HL-60/S4 treated with phorbol 12-myristate 13-acetate at 8.2 ng/mL for 4 days and 3 days (cell line): ENCODE results near the gene PRDX2.

Source experiments
- in situ Hi-C: fragments of 300-500 bp; cut with MboI; formaldehyde crosslinking; loops from 2 replicates; pipeline ENCODE4 v1.15.0; 2022; ENCODE audit warnings: low sequenced_read_pairs

The PRDX2 gene

DNA sequence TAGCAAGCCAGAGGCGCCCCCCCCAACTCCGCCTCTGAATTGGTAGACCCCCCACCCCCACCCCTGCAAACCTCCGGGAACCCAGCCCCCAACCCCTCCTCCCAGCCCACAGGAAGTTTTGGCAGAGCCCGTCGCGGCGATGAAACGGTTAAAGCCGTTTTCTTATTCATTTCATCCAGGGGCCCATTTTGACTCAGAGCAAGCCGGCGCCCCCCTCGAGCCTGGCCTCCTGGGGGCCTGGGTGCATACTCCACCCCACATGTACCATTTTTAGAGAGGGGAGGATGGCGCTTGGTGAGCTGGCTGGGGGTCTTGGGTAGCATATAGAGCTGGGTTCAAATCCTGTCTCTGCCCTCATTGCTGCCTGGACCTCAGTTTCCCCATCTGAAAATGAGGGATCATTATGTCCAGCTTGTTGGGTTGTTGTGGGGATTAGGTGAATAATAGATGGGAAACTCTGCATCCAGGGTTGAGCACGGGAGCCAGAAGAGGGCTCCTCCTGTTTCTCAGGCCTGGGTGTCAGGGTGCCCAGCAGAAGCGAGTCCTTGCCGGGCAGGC is 18.2 kb downstream of the PRDX2 start:
- in situ Hi-C loops, result no loop called here

DNA sequence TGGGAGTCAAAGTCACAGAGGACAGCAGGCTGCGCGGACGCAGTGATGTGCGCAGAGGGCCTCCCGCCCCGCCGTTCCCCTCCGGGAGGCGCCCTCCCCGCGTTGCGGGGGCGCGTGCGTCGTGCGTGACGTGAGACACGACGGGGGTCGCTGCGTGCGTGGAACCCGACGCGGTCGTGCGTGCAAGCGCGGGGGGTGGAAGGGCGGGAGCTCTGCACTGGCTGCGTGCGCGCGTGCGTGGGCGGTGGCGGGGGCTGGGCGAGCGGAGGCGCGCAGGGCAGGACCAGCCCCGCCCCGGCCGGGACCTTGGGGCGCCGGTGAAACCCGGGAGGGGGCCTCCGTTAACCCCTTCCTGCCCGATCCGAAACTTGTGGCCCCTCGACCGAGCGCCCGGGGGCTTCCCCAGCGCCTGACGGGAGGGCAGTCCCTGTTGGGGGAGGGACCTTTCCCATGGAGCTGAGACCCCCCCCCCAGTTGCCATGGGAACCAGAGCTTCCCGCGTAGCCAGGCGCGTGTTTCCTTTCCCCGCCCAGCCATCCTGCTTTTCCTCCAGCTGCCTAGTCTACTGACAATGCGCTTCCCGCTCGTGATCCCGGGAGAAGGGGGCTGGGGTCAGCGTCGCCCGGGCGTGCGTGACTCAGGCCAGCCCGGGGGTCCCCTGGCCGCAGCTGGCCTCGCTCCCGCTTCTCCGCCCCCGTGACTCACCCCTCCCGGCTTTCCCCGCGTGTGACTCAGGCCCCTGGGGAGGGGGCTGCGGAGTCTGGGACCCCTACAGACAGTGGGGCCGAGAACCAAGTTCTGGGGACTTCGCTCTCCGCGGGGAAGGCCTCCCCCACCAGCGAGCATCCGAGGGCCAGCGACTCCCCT is 18.9 kb downstream of the PRDX2 start:
- in situ Hi-C loops, result no loop called here

- in situ Hi-C loops, result no loop called here
Measured at GRCh38 chr19:12782174-12782423, 19.5 kb downstream of the PRDX2 start.

GRCh38 chr19:12779162-12779993 is 22.2 kb downstream of the PRDX2 start:
- in situ Hi-C loops, result no loop called here

DNA sequence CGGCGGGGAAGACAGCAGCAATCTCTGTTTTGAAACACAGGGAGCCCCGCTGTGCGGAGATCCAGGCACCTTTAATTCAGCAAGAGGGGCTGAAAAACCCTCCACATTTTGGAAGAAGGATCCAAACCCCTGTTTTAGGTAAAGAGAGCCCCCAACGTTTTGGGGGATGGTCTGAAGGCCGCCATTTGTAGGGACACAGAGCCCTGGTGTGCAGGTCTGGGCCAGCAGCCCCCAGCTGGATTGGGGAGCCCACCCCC is 22.8 kb downstream of the PRDX2 start:
- in situ Hi-C loops, result no loop called here

DNA sequence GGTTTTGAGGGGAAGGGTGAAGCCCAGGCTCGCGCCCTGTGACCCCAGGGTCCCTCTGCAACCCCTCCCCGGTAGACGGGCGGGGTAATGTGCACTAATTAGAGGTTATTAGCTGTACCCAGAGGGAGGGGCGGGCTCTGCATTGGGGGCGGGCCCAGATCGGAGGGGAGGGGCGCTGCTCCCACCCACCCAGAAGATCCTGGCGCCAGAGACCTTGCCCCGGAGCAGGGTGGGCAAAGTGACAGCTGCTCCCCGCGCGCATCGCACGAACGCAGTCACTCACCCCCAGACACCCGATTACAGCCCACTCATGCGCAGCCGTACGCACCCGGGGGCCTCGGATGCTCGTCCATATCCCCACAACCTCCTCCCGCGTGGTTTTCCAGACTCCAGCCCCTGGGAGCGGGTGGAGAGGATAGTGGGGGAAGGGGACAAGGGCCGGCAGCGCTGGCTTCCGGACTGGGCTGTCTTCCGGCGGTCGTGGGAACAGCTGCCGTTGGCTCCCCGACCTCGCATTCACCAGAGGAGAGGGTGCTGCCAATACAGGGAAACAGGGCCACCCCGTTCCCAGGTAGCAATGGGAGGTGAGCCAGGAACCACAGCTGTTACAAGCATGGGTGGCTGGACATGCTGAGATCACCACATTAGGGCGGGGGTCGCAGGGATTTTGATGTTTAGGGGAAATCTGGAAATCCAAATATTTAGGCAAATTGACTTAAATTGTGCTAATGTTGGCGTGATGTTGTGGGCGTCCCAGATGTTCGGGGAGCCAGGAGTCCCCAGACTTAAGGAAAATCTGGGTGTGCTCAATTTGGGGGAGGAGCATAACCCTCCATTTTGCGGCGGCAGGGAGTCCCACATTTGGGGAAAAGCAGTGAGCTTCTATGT is 23.3 kb downstream of the PRDX2 start:
- in situ Hi-C loops, result no loop called here

- in situ Hi-C loops, result no loop called here
Measured at GRCh38 chr19:12777217-12778016, 24.2 kb downstream of the PRDX2 start.

GRCh38 chr19:12774588-12775555 is 26.7 kb downstream of the PRDX2 start, which contains the start of gene HOOK2:
Gene HOOK2, minus strand, starts transcription at chr19:12775552. Its CDS starts 103 bp downstream, at chr19:12775449.
- in situ Hi-C loops, result no loop called here

DNA sequence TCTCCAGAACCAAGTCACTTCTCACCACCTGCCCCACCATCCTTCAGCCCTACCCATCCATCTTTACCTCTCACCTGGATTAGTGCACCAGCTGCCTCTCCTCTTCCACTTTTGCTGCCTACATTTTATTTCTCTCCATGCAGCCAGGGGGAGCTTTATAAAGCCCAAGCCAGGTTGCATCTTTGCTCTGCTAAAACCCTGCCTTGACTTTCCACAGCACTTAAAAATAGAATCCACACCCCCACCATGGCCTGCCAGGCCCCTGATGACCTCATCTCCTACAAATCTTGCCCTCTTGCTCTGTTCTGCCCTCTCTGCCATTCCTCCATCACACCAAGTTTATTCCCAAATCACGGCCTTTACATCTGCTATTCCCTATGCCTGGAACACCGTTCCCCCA is 28.0 kb downstream of the PRDX2 start:
- in situ Hi-C loops, result no loop called here

DNA sequence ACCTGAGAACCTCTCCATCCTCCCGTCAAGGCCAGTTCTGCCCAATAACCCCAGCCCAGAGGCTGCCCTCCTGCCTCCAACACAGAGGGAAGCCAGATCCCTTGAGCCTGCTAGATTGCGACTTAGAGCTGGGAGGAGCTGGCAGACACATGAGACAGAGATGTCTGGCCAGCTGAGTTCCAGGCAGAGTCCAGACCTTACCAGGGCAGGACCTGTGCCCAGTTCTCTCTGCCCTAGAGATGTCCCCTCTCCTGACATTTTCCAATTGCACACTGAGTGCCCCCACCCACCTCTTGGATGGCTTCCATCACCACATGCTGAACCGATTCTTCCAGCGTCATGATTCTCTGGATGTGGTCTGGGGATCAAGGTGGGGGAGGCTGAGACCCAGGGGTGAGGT is 29.3 kb downstream of the PRDX2 start:
- in situ Hi-C loops, result no loop called here

- in situ Hi-C loops, result no loop called here
Measured at GRCh38 chr19:12770922-12771321, 30.7 kb downstream of the PRDX2 start.

- in situ Hi-C loops, result no loop called here
Measured at GRCh38 chr19:12769689-12770088, 31.9 kb downstream of the PRDX2 start.

GRCh38 chr19:12767666-12768065 is 33.9 kb downstream of the PRDX2 start:
- in situ Hi-C loops, result no loop called here

DNA sequence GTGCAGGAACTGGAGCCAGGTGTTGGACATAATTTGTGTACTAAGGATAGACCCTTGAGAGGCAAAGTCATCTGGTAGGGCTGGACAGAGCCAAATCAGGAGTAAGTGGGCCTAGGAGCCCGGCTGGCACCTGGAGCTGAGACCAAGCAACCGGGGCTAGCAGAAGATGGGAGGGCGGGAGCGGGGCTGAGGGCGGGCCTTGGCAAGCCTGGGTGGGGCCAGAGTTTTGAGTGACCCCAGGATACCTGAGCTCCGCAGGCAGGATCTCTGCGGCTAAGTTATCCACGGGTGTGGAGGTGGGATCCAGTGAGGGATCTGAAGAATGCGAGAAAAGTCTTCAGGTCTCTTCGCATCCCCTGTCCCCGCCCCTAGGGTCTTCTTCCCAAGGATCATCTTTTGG is 34.5 kb downstream of the PRDX2 start:
- in situ Hi-C loops, result no loop called here

GRCh38 chr19:12766051-12766521 is 35.5 kb downstream of the PRDX2 start:
- in situ Hi-C loops, result no loop called here

GRCh38 chr19:12764698-12765097 is 36.9 kb downstream of the PRDX2 start:
- in situ Hi-C loops, result loop anchor here (5.0 kb wide), 1 partner anchor 33 kb away; no protein-coding TSS in a partner anchor

GRCh38 chr19:12763100-12763499 is 38.5 kb downstream of the PRDX2 start:
- in situ Hi-C loops, result loop anchor here (5.0 kb wide), 1 partner anchor 34 kb away; no protein-coding TSS in a partner anchor

DNA sequence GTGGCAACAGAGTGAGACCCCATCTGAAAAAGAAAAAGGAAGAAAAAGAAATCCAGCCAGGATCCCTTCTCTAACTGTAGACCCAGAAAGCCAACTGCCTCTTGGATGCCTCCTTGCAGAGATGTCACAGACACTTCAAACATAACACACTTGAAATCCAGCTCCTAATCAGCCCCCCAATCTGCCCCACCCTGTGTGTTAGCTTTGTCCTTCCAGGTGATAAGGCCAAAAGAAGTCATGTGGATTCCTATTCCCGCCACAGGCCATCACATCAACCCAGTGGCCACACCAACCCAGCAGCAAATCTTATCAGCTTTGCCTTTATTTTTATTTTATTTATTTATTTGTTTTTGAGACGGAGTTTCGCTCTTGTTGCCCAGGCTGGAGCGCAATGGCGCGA is 41.9 kb downstream of the PRDX2 start:
- in situ Hi-C loops, result loop anchor here (5.0 kb wide), 1 partner anchor 38 kb away; no protein-coding TSS in a partner anchor
